B cell (primary cell): Measurements from ENCODE around the gene ZNF592. TPM values are rescaled to one million over a fixed set of nuclear protein-coding genes. Genes with fewer than 3 reads are reported as not detected.

Experiments
- ATAC-seq: fragments of 200-7000 bp; cut with Tn5 transposase; one replicate; pipeline ENCODE4 v1.10.0; 2021; ENCODE audit warnings: low read depth, mild to moderate bottlenecking, moderate number of reproducible peaks, moderate library complexity
- CTCF ChIA-PET: fragments of 350-600 bp; sonication (Branson Sonifier 250); formaldehyde crosslinking; loops from one replicate; lab custom pipeline; 2021; ENCODE audit warnings: antibody characterized with exemption, inconsistent platforms; lab: Charles Lee
- POLR2A ChIA-PET: fragments of 350-600 bp; sonication (Branson Sonifier 250); formaldehyde crosslinking; loops from one replicate; lab custom pipeline; 2021; ENCODE audit warnings: antibody characterized with exemption; lab: Charles Lee
- DNase-seq: peaks from one replicate; pipeline ENCODE4 v3.0.0; 2013
- H2AFZ ChIP-seq: 2 replicates; pipeline ENCODE4 v1.6.1; 2012; ENCODE audit warnings: mild to moderate bottlenecking, low read depth, low read length; ENCODE audit not compliant: insufficient read depth, poor library complexity, severe bottlenecking
- H3K27ac ChIP-seq, 2 donors: 1 replicate in 1 of 2; 2 replicates in 1 of 2; pipeline ENCODE4 v1.5.1; 2012 to 2013; ENCODE audit warnings: low read length in 2 of 2, mild to moderate bottlenecking in 2 of 2, moderate library complexity in 1 of 2
- H3K27me3 ChIP-seq, 4 experiments: fragments of 200-600 bp in 1 of 4; sonication (generic) in 1 of 4; replicated peaks in 1 of 4; 1 replicate in 2 of 4; 2 replicates in 2 of 4; pipeline versions ENCODE4 v1.6.1 to v1.7.0; 2013 to 2016; ENCODE audit warnings: low read length in 3 of 4, mild to moderate bottlenecking in 2 of 4, mixed read lengths in 1 of 4, moderate library complexity in 1 of 4; ENCODE audit not compliant: insufficient read depth in 4 of 4, control insufficient read depth in 3 of 4; ENCODE audit errors: control extremely low read depth in 1 of 4
- H3K36me3 ChIP-seq, 2 experiments: replicated peaks in 1 of 2; 1 replicate in 1 of 2; 2 replicates in 1 of 2; pipeline versions ENCODE4 v1.6.1 to v1.7.1; 2013; ENCODE audit warnings: low read length in 1 of 2; ENCODE audit not compliant: insufficient read depth in 2 of 2, control insufficient read depth in 1 of 2; ENCODE audit errors: control extremely low read depth in 1 of 2, extremely low read depth in 1 of 2
- H3K4me1 ChIP-seq, 2 donors: fragments of 200-600 bp in 1 of 2; sonication (generic) in 1 of 2; 1 replicate in 1 of 2; 2 replicates in 1 of 2; pipeline versions ENCODE4 v1.5.1 to v1.6.1; 2013 to 2017; ENCODE audit warnings: low read length in 2 of 2; ENCODE audit not compliant: control insufficient read depth in 2 of 2, insufficient read depth in 2 of 2
- H3K4me2 ChIP-seq: replicated peaks from 2 replicates; pipeline ENCODE3; 2012; ENCODE audit warnings: mild to moderate bottlenecking, low read depth, low read length; ENCODE audit not compliant: poor library complexity, severe bottlenecking
- H3K4me3 ChIP-seq, 5 experiments: fragments of 200-600 bp in 1 of 5; sonication (generic) in 1 of 5; 1 replicate in 3 of 5; 2 replicates in 2 of 5; pipeline versions ENCODE4 v1.5.1 to v1.7.0; 2011 to 2016; ENCODE audit warnings: low read length in 4 of 5, mild to moderate bottlenecking in 4 of 5, low read depth in 2 of 5, control low read depth in 1 of 5, moderate library complexity in 1 of 5; ENCODE audit not compliant: insufficient read depth in 1 of 5; ENCODE audit errors: control extremely low read depth in 1 of 5, extremely low read depth in 1 of 5
- H3K79me2 ChIP-seq: fragments of 200-600 bp; sonication (generic); one replicate; pipeline ENCODE4 v1.6.0; 2016; ENCODE audit warnings: low read length; ENCODE audit not compliant: control insufficient read depth, insufficient read depth
- H3K9ac ChIP-seq: fragments of 200-600 bp; sonication (generic); 2 replicates; pipeline ENCODE4 v1.6.1; 2017; ENCODE audit warnings: mild to moderate bottlenecking, low read length, moderate library complexity
- H3K9me3 ChIP-seq, 3 donors: one replicate each; pipeline versions ENCODE4 v1.6.1 to v1.7.1; 2013; ENCODE audit warnings: low read length in 2 of 3; ENCODE audit not compliant: control insufficient read depth in 2 of 3, insufficient read depth in 1 of 3; ENCODE audit errors: control extremely low read depth in 1 of 3
- H4K20me1 ChIP-seq: 2 replicates; pipeline ENCODE4 v1.6.0; 2012; ENCODE audit warnings: mild to moderate bottlenecking, low read length; ENCODE audit not compliant: insufficient read depth, control insufficient read depth, poor library complexity, severe bottlenecking
- H3K27ac Mint-ChIP-seq: one replicate; pipeline ENCODE4 v1.8.0; 2021; ENCODE audit warnings: mixed read lengths
- H3K27me3 Mint-ChIP-seq: one replicate; pipeline ENCODE4 v1.8.0; 2021; ENCODE audit warnings: mixed read lengths
- H3K4me1 Mint-ChIP-seq: one replicate; pipeline ENCODE4 v1.8.0; 2021; ENCODE audit warnings: mixed read lengths
- H3K4me3 Mint-ChIP-seq: one replicate; pipeline ENCODE4 v1.8.0; 2021; ENCODE audit warnings: mixed read lengths
- H3K9me3 Mint-ChIP-seq: one replicate; pipeline ENCODE4 v1.8.0; 2022; ENCODE audit warnings: mixed read lengths; ENCODE audit not compliant: insufficient read depth
- EZH2 ChIP-seq: IDR thresholded peaks from 2 replicates; pipeline ENCODE4 v1.6.1; 2012; ENCODE audit warnings: borderline replicate concordance, low read depth, mild to moderate bottlenecking, moderate library complexity, low read length; ENCODE audit not compliant: insufficient read depth, poor library complexity, severe bottlenecking
- WGBS: methylation state at CpG from one replicate; pipeline ENCODE4 v1.1.5; 2013; ENCODE audit warnings: missing lambda C conversion rate; ENCODE audit not compliant: insufficient coverage; 5-methylcytosine and 5-hydroxymethylcytosine counted together
- intact Hi-C: fragments of 100-400 bp; cut with micrococcal nuclease; formaldehyde crosslinking; loops from one replicate; pipeline ENCODE4 v1.10.0; 2022
- polyA plus RNA-seq: library from polyadenylated mRNA; depleted of rRNA; stranded (reverse); fragments of >200 nt; gene quantifications from 2 replicates; pipeline ENCODE4 v1.2.3, GENCODE V29; 2012
- total RNA-seq, 2 donors: library from RNA; stranded (reverse); fragments of 120-200 nt in 1 of 2; gene quantifications; 1 replicate in 1 of 2; 2 replicates in 1 of 2; pipeline versions ENCODE4 v1.2.3 to v1.2.4, GENCODE V29; 2013 to 2022
- TF ChIP-seq, protein P1 (sequence below): fragments of 200-600 bp; IDR thresholded peaks from one replicate; pipeline ENCODE4 v1.8.0; 2022; ENCODE audit warnings: antibody characterized with exemption, mild to moderate bottlenecking

Gene ZNF592
- total and polyA plus RNA-seq, 2 donors (not counting 1 experiment from before 2014, with no cell fraction given), result 35.8 to 64.4 TPM

DNA sequence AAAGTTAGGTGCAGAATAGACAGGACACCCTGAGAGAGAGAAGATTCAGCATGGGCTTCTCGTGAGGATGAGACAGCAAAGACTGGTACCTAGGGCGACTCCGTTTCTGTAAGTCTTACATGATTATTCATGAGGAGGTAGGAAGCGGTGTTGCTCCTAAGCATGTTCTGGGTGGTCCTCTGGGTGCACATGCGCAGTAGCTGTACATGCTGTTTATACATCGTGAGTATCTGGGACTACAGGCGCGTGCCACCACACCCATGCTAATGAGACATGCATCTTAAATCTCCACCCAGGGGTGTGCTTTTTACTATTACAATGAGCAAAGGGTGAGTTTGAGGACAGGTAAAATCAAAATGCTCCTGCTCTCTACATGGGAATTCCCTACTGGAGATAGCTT, 81.0 kb downstream of the ZNF592 start:
- no peaks in the 10 kb centered on the region for H4K20me1 ChIP-seq
- no peak overlapping the region for H3K4me3 Mint-ChIP-seq
- H3K79me2 ChIP-seq, result no peaks in the 10 kb centered on the region
- H3K4me1 ChIP-seq, result no peaks in the 10 kb centered on the region
- H3K4me2 ChIP-seq, result no peak overlapping the region
- no peak overlapping the region for H2AFZ ChIP-seq
- ChIA-PET CTCF (interaction anchor here (0.8 kb wide), 1 partner anchor 15 kb away, joined by 4 read pairs; no protein-coding TSS in a partner anchor), POLR2A (no interaction called here)
- no peak for ATAC-seq
- H3K4me3 ChIP-seq, result no peak overlapping the region
- no peaks in the 10 kb centered on the region for H3K9me3 Mint-ChIP-seq
- intact Hi-C loops, result no loop called here
- H3K9ac ChIP-seq, result no peak overlapping the region
- no peaks in the 10 kb centered on the region for H3K27me3 ChIP-seq
- H3K27ac Mint-ChIP-seq, result no peak overlapping the region
- no peaks in the 10 kb centered on the region for H3K36me3 ChIP-seq
- no peak for TF ChIP-seq EZH2
- no peak overlapping the region for H3K27ac ChIP-seq
- no peak for DNase-seq
- WGBS, result 100% methylated on average over 5 of the region's 8 CpGs
- H3K4me1 Mint-ChIP-seq, result no peaks in the 10 kb centered on the region
- no peaks in the 10 kb centered on the region for H3K9me3 ChIP-seq
- peaks cover 11% of the 10 kb centered on the region for H3K27me3 Mint-ChIP-seq

DNA sequence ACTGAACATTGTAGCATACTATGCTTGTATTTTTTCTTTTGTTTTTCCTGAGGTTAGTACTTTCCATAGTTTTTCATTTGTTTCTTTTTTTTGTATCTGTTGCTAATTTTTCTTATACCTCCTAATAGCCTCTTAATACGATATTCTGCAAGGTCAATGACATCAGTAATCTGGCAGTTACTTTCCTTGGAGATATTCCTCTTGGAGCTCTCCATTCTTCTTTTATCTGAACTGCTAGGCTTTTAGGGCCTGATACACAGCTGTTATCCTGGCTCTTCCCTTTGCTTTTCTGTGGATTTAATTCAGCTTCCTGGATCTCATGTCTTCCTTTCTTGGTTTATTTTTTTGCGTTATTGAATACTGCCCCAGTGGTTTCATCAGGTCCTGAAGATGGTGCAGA, 81.6 kb downstream of the ZNF592 start:
- Mint-ChIP-seq H3K9me3 (no peaks in the 10 kb centered on the region), H3K27ac (no peak overlapping the region), H3K4me3 (no peak overlapping the region), H3K4me1 (no peaks in the 10 kb centered on the region), H3K27me3 (peaks cover 11% of the 10 kb centered on the region)
- Histone ChIP-seq H3K4me3 (no peak overlapping the region), H3K36me3 (no peaks in the 10 kb centered on the region), H3K27me3 (no peaks in the 10 kb centered on the region), H3K4me2 (no peak overlapping the region), H3K4me1 (no peaks in the 10 kb centered on the region), H4K20me1 (no peaks in the 10 kb centered on the region), H3K79me2 (no peaks in the 10 kb centered on the region), H3K27ac (no peak overlapping the region), H3K9ac (no peak overlapping the region), H3K9me3 (no peaks in the 10 kb centered on the region), H2AFZ (no peak overlapping the region)
- ATAC-seq (no peak), DNase-seq (no peak)
- 88% methylated on average over 1 of the region's 2 CpGs for WGBS
- TF ChIP-seq EZH2, result no peak
- TF ChIP-seq, protein P1, sequence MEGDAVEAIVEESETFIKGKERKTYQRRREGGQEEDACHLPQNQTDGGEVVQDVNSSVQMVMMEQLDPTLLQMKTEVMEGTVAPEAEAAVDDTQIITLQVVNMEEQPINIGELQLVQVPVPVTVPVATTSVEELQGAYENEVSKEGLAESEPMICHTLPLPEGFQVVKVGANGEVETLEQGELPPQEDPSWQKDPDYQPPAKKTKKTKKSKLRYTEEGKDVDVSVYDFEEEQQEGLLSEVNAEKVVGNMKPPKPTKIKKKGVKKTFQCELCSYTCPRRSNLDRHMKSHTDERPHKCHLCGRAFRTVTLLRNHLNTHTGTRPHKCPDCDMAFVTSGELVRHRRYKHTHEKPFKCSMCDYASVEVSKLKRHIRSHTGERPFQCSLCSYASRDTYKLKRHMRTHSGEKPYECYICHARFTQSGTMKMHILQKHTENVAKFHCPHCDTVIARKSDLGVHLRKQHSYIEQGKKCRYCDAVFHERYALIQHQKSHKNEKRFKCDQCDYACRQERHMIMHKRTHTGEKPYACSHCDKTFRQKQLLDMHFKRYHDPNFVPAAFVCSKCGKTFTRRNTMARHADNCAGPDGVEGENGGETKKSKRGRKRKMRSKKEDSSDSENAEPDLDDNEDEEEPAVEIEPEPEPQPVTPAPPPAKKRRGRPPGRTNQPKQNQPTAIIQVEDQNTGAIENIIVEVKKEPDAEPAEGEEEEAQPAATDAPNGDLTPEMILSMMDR, result no peak
- ChIA-PET POLR2A (no interaction called here), CTCF (no interaction called here)
- intact Hi-C loops, result no loop called here
